ENCODE data around the gene PLCB4.

DNA sequence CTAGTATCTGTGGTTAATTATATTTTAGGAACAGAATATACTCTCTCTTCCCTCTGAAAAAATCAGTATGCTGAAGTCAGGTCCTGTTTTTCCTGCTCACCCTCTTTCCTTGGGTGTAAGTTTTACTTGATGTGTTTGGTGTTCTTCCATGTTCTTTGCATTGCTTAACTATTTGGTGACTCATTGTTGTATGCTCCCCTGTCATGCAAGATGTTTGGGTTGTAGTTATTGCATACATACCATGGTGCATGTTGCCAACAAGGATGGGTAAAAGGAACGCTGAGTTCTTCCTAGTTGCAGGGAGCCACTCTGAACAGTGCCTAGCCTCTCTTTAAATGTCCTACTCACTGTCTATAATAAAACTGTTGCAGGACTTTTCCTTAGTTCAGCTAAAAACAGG, 237.6 kb downstream of the PLCB4 start:
- TF ChIP-seq, protein P1, sequence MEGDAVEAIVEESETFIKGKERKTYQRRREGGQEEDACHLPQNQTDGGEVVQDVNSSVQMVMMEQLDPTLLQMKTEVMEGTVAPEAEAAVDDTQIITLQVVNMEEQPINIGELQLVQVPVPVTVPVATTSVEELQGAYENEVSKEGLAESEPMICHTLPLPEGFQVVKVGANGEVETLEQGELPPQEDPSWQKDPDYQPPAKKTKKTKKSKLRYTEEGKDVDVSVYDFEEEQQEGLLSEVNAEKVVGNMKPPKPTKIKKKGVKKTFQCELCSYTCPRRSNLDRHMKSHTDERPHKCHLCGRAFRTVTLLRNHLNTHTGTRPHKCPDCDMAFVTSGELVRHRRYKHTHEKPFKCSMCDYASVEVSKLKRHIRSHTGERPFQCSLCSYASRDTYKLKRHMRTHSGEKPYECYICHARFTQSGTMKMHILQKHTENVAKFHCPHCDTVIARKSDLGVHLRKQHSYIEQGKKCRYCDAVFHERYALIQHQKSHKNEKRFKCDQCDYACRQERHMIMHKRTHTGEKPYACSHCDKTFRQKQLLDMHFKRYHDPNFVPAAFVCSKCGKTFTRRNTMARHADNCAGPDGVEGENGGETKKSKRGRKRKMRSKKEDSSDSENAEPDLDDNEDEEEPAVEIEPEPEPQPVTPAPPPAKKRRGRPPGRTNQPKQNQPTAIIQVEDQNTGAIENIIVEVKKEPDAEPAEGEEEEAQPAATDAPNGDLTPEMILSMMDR (conservative IDR thresholded peaks at IDR 0.05) = no peak
- TF ChIP-seq EZH2 (IDR thresholded peaks at IDR 0.05; ENCODE audit: low read depth) = no peak

Data from PC-9 (cell line).